ENCODE results near the gene BLVRA.
A peak's percentile ranks its signal among the peaks of the same experiment; 100 is the strongest.
"Not testable (repeated sequence)": the region's sequence is repeated elsewhere in the genome, so short reads cannot be mapped to it uniquely, and the experiment has no call there.

BLVRA gene

GRCh38 chr7:43808410-43808809 lies 49.9 kb downstream of the BLVRA start:
- no peak overlapping the region for H3K4me3 ChIP-seq (ENCODE audit: control insufficient read depth, low read depth, low read length)
- no peak for DNase-seq (ENCODE audit: low read depth)
- TF ChIP-seq, protein P1, sequence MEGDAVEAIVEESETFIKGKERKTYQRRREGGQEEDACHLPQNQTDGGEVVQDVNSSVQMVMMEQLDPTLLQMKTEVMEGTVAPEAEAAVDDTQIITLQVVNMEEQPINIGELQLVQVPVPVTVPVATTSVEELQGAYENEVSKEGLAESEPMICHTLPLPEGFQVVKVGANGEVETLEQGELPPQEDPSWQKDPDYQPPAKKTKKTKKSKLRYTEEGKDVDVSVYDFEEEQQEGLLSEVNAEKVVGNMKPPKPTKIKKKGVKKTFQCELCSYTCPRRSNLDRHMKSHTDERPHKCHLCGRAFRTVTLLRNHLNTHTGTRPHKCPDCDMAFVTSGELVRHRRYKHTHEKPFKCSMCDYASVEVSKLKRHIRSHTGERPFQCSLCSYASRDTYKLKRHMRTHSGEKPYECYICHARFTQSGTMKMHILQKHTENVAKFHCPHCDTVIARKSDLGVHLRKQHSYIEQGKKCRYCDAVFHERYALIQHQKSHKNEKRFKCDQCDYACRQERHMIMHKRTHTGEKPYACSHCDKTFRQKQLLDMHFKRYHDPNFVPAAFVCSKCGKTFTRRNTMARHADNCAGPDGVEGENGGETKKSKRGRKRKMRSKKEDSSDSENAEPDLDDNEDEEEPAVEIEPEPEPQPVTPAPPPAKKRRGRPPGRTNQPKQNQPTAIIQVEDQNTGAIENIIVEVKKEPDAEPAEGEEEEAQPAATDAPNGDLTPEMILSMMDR (IDR thresholded peaks at IDR 0.05; ENCODE audit: control insufficient read depth, insufficient read depth, low read depth, low read length, missing control alignments) = no peak

GRCh38 chr7:43810195-43810941 lies 51.9 kb downstream of the BLVRA start:
- not testable (repeated sequence) for H3K4me3 ChIP-seq (ENCODE audit: control insufficient read depth, low read depth, low read length); DNase-seq (ENCODE audit: low read depth)
- TF ChIP-seq, protein P1 (IDR thresholded peaks at IDR 0.05; ENCODE audit: control insufficient read depth, insufficient read depth, low read depth, low read length, missing control alignments) = peak; percentile 30

DNA sequence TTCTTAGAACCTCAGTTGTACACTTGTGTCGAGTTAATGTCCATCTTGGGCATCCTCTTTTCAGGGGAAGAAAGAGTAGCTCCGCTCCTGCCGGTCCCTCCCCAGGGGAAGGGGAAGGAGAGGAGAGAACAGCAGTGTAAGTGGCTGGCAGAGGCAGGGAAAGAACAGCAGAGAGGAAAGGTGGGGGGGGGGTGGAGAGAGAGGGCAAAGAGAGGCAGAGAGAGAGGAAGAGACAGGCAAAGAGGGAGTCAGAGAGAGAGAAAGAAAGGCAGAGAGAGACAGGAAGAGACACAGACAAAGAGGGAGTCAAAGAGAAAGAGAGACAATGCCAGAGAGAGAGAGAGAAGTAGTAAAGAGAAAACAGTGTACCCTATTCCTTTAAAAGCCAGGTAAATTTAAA lies 56.9 kb downstream of the BLVRA start:
- no peak overlapping the region for H3K4me3 ChIP-seq (ENCODE audit: control insufficient read depth, low read depth, low read length)
- TF ChIP-seq, protein P1 (IDR thresholded peaks at IDR 0.05; ENCODE audit: control insufficient read depth, insufficient read depth, low read depth, low read length, missing control alignments) = no peak
- DNase-seq (ENCODE audit: low read depth) = no peak

DNA sequence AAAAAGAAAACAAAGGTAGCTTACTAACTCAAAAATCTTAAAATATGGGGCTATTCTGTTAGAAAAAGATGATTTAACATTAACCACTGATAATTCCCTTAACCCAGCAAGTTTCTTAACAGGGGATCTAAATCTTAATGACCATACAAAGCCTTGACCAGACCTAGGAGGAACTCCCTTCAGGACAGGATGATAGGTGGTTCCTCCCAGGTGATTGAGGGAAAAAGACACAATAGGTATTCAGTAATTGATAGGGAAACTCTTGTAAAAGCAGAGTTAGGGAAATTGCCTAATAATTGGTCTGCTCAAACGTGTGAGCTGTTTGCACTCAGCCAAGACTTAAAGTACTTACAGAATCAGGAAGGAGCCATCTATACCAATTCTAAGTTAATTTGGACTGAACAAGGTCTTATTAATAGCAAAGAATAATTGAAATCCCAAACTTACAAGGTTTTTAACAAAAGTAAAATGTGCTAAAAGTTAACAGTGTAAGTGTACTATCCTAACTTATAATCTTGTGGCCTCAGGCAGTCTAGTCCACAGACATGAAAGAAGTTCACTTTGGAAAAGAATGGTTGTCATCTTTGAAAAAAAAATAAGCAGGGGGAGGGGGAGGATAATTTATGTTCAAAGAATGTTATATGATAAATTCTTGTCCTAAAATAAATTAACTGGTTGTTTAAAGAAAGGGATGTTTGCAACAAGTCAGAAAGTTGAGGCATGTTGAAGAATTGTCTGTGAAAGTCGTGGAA lies 57.7 kb downstream of the BLVRA start:
- H3K4me3 ChIP-seq (ENCODE audit: control insufficient read depth, low read depth, low read length); DNase-seq (ENCODE audit: low read depth): not testable (repeated sequence)

DNA sequence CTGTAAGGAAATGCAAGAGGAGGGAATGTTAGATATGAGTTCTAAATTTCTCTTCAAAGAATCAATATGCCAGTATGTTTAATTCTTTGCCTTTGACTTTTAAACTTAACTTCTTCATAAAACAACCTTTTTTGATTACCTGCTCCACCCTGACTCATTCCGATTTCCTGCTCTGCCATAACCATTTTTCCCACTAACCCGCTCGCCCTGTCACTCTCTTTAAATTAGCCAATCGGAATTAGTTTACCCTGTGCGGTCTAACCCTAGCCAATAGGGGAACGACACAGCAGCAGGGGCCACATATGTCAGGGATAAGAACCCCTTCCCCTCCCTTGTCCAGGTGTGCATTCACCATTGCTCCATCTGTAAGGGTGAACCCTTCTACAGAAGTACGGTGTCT lies 64.9 kb downstream of the BLVRA start:
- H3K4me3 ChIP-seq (ENCODE audit: control insufficient read depth, low read depth, low read length); DNase-seq (ENCODE audit: low read depth): not testable (repeated sequence)

GRCh38 chr7:43823941-43824340 lies 65.5 kb downstream of the BLVRA start:
- TF ChIP-seq, protein P1 (IDR thresholded peaks at IDR 0.05; ENCODE audit: control insufficient read depth, insufficient read depth, low read depth, low read length, missing control alignments) = no peak
- no peak overlapping the region for H3K4me3 ChIP-seq (ENCODE audit: control insufficient read depth, low read depth, low read length)
- DNase-seq (ENCODE audit: low read depth) = no peak

DNA sequence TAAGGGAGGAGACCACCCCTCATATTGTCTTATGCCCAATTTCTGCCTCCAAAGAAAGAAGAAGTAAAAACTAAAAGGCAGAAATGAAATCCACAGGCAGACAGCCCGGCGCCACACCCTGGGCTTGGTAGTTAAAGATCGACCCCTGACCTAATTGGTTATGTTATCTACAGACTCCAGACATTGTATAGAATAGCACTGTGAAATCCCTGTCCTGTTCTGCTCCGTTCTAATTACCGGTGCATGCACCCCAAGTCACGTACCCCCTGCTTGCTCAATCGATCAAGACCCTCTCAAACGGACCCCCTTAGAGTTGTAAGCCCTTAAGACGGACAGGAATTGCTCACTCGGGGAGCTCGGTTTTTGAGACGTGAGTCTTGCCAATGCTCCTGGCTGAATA lies 66.0 kb downstream of the BLVRA start:
- DNase-seq (ENCODE audit: low read depth); H3K4me3 ChIP-seq (ENCODE audit: control insufficient read depth, low read depth, low read length): not testable (repeated sequence)

DNA sequence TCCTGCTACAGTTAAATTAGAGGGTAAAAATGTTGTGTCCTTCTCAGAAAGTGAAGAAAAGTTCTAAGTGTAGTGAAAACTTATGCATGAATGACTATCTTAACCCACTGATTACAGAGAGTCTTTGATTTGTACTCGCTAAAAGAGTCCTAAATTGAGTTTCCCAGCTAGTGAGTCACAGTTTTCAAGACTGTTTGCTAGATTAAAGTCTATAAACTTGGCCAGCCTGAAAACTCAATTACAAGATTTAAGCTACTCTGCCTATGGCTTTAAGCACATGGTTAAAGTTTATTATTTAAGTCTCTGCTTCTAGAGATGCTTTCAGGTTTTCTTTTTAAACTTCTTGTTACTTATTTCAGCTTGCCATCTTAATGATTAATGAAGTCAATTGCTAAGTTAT lies 66.5 kb downstream of the BLVRA start:
- no peak for DNase-seq (ENCODE audit: low read depth)
- H3K4me3 ChIP-seq (ENCODE audit: control insufficient read depth, low read depth, low read length) = no peak overlapping the region
- TF ChIP-seq, protein P1 (IDR thresholded peaks at IDR 0.05; ENCODE audit: control insufficient read depth, insufficient read depth, low read depth, low read length, missing control alignments) = no peak

All from AG09309 (cell line).